A172 (cell line): ENCODE data around the gene DNM3. TPM values are rescaled to one million over a fixed set of nuclear protein-coding genes. Genes with fewer than 3 reads are reported as not detected.

Experiments
- DNase-seq: peaks from one replicate; pipeline ENCODE4 v3.0.0-alpha.2; 2015; ENCODE audit warnings: low spot score
- total RNA-seq: library from RNA; depleted of rRNA; stranded (reverse); fragments of >200 nt; shearing (Covaris generic); gene quantifications from 2 replicates; pipeline ENCODE4 v1.2.3, GENCODE V29; 2014

Gene DNM3
- total RNA-seq, 1 experiment from 2014 or later = 0.90 TPM

DNA sequence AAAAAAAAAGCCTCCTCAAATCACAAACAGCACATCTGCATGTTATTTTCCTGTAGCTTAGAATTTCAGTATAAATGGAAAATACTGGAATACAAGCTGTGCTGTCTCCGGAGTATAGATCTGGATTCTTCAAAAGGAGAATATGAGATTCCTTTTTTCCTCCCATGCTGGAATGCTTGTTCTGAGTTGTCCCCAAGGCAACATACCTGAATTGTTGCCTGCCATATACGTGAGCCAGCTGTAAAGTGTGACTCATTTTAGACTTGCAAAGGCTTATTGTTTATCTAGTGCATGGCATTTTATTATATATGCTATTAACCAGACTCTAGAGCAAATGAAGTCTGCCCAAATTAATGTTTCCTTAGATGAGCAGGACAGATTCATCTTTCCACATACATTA, 484.2 kb downstream of the DNM3 start:
- DNase-seq = peak; percentile 52

DNA sequence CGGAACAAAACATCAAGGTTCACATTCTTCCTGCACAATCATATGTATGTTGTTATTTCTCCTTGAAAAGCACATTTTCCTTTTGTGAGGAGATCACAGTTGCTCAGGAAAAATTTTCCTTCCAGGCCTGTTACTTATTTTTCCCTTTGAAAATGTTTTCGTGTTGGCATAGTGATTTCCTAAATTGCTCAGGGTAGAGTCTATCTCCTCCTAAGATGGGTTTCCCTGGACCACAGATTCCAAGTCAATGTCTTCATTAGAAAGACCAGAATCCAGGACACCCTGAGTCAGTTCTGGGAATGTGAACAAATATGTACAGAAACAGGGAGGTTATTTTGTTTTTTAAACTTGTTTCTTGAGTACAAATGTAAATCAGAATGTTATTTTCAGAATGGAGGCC, 484.8 kb downstream of the DNM3 start:
- no peak for DNase-seq

DNA sequence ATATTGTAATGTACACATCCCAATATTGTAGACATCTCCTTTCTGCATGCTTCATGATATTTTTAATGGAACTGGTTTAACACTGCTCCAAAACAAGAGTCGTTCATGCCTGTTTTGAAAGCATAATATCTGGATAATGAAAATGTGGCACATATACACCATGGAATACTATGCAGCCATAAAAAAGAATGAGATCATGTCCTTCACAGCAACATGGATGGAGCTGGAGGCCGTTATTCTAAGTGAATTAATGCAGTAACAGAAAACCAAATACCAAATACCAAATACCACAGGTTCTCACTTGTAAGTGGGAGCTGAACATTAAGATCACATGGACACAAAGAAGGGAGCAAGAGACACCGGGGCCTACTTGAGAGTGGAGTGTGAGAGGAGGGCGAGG, 487.0 kb downstream of the DNM3 start:
- no peak for DNase-seq

DNA sequence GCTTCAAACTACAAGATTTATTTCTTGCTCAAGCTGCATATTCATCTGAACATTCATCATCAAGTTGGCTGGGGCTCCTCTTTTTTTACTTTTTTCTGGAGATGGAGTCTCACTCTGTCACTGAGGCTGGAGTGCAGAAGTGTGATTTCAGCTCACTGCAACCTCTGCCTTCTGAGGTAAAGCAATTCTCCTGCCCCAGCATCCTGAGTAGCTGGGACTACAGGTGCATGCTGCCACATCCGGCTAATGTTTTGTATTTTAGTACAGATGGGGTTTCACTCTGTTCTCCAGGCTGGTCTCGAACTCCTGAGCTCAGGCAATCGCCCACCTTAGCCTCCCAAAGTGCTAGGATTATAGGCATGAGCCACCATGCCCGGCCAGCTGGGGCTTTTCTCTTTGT, 490.9 kb downstream of the DNM3 start:
- no peak for DNase-seq

DNA sequence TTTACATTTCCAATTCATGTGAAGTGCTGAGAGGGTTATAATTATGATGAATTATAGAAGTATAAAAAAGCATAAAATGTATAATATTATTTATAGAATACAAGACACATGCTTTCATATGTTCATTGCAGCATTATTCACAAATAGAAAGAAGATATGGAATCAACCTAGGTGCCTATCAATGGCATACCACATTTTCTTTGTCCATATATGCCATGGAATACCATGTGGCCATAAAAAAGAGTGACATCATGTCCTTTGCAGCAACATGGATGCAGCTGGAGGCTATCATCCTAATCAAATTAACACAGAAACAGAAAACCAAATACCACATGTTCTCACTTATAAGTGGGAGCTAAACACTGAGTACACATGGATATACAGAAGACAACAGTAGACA, 494.1 kb downstream of the DNM3 start:
- no peak for DNase-seq

DNA sequence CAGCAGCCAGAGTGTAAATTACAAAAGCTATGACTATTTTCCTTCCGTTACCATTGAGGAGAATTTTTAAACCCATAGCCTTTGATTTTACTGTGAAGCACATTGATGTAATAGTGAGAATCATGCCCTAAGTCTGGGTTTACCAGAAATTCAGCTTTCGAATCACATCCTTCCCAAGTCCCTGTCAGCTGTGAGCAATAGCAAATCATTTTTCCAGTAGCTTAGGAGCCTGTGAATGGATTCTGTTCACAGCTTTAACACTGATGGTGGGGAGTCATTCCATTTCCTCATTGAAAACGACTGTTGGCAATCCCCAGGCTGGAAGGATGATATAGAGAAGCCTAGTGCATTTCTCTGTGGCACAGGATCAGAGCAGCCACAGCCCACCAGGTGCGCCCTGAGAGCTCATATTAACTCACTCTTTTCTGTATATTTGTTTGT, 497.0 kb downstream of the DNM3 start:
- DNase-seq = no peak

DNA sequence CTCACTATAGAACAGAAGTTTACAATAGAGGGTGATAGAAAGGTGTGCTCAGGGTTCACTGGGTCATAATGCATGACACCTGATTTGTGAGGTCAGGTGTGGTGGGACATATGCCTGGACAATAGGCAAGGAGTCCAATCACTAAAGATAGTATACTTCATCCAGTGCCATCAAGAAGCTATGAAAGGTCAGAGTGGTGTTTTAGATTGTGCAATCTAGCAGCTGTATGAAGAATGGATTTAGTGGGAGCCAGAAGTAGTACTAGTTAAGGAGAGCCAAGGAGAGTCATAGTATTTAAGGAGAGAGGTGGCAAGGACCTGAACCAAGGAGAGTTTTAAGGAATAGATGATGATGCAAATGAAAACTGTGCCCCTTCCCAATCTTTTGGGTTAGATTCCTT, 498.5 kb downstream of the DNM3 start:
- no peak for DNase-seq

DNA sequence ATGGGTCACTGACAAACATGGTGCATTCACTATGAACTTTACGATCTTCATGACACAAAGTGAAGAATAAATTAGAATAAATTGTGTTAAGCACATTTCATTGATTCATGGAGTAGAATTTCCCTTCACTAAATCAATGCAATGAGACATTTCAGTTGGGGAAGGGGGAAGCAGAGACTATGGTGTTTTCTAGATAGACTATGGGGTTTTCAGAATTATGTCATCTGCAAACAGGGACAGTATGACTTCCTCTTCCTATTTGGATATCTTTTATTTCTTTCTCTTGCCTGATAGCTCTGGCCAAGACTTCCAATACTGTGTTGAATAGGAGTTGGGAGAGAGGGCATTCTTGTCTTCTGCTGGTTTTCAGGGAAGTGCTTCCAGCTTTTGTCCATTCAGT, 499.2 kb downstream of the DNM3 start:
- no peak for DNase-seq

DNA sequence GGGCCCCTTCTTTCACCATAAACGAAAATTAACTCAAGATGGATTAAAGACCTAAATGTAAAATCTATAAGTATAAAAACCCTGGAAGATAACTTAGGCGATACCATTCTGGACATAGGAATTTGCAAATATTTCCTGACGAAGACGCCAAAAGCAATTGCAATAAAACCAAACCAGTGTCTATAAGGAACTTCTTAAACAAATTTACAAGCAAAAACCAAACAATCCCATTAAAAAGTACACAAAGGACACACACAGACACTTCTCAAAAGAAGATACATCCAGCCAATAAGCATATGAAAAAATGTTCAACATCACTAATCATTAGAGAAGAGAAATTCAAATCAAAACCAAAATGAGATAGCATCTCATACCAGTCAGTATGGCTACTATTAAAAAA, 500.4 kb downstream of the DNM3 start:
- no peak for DNase-seq

DNA sequence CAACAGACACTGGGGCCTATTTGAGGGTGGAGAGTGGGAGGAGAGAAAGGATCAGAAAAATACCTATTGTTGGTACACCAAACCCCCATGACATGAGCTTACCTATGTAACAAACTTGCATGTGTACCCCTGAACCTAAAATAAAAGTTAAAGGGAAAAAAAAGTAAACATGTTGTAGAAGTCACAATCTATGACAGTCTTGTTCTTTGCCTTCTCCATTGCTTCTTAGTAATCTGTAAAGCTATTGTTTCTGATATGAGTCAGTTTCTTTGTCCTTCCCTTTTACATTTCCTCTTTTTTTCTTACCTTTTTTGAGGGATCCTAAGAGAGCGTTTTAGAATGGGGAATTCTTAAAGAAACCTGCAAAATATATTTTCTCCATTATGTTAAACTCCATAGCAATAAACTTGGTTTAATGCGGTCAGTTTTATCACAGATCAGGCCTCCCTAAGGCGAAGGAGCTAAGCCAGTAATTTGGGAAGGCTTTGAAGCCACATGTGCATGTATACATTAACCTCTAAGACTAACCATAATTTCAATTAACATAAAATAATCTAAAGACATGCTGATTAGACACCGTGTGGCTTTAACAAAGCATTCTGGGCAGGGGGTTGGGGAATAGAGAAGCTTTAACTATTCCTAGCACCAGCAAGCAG, 501.4 kb downstream of the DNM3 start:
- DNase-seq = no peak

DNA sequence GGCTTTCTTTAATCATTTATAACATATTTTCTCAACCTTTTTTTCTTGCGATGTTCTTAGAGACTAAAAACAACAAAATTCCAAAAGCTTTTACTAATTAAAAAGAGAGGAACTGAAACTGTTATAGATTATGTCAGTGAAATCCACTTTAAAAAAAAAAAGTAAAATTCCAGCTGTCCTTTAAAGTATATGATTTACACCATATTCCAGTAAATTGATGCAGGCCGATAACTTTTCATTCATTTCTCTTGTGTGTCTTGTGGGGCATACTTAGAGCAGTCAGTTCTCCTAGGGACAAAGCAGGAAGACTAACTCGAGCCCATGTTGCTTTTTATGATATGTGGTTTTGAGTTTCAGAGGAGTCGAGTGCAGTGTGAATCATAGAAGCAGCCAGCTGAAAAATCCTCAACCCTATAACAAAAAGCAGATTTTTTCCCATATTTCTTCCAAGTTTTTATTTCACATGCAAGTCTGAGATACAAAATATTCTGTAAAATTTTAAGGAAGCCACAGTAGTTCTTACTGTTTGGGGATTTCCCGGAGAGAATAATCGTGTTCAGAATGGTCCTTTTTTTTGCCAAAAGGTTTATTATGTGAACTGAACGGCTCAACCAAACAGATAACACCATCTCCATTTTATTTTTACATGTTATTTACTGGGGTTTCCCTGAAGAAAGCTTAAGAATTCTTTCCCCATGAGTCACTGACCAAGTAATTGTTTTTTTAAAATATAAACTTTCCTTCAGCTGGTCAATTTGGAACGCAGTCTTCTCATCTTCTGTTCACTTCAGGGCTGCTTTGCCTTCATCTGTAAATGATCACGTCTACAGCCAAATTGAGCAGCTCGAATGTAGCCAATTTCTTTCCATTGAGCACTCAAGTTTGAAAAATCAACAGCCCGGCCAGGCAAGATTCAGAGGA, 502.2 kb downstream of the DNM3 start:
- peak; percentile 89 for DNase-seq

DNA sequence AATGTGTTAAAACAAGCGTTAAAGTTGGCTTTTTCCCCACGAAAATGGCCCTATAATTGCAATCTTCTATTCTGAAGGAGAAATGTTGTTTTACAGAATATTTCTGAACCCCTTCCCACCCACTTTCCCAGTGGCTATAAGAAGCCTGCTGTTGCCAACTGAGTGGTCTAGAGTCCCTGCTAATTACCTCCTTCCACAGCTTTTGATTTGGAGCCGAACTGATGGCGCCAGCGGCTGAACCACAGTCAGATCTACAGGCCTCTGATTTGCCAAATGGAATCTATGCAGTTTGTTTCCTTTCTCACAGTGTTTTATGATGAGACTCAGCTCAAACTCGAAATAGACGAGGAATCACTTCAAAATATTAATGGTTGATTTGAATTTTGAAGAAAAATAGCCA, 503.1 kb downstream of the DNM3 start:
- no peak for DNase-seq

DNA sequence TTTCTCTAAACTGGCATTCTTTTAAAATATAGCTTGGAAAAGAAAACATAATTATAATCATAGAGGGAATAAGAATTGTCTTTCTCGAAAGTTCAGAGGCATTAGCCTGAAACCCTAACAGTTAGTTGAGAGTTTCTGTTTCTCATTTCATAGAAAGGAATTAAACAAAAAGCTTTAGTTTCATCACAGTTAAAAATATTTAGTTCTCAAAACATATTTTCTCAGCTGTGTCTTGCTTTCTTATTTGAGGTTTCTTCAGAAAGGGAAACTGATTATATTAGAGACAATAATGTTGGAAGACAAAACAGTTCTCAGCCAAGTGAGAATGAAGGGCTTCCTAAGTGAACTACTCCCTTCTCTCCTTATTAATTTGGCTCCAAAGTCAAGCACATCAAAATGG, 503.8 kb downstream of the DNM3 start:
- no peak for DNase-seq

DNA sequence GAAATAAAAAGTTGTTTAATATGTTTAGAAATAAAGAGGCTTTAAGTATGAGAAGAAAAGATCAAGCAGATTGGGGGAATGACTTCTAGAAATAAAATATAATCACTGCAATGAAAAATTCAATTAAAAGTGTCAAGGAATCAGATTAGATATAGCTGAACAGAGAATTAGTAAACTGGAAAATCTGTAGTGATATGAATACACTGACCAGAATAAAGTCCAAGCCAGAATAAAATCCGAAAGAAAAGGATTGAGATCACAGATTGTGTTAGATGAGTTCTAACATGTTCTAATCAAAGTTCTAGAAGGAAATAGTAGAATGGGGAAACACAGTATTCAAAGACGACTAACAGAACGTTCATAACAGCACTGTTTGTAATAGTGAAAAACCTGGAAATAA, 506.1 kb downstream of the DNM3 start:
- no peak for DNase-seq

DNA sequence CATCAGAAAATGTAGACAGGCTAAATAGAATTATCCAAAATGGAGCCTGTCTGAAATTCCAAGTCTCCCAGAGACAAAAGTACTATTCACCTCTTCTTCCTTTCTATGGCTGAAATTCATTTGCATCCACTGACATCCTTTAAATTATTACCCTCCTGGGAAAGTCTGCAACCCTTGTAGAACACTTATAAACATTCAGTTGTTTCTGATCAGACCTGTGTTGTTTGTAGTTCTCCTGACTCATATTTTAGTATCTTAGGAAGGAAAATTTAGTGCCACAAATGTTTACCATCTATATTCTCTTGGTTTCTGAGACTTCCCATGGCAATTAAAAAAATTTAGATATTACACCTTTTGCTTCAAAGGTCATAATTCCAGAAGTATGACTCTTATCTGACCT, 509.6 kb downstream of the DNM3 start:
- DNase-seq = peak; percentile 24

DNA sequence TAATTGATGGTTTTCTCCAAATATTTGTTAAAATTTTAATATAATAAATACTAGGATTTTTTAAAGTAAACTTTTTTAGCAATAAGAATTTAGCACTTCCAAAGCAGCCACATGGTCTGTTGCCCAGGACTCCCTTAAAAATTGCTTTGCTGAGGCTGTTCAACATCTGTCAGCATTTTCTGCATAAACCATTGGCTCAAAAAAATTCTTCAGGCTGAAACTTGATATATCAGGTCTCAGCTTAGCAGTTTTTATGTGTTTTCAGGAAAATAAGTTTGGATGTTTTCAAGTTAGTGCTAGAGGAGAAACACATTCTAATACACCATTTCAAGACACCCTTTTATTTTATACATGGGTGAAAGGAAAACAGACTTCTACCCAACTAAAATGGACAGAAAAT, 510.0 kb downstream of the DNM3 start:
- DNase-seq = no peak

DNA sequence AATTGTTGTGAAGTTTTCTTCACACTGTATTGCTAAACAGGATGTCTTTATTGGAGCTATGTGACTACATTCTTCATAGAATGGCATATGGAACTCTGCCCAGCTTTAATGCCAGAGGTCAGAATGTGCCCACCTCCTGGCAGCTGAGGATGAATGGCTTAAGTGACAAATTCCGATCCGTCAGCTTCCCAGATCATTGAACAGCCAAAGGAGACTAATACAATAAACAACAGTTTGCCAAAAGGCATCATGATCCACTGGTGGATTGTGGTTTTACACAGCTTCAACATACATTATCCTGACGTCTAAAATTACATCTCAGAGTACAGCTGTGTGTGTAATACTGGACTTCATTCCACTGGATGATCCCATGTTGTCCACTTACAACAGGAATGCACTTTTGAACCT, 510.5 kb downstream of the DNM3 start:
- DNase-seq = peak; percentile 52

DNA sequence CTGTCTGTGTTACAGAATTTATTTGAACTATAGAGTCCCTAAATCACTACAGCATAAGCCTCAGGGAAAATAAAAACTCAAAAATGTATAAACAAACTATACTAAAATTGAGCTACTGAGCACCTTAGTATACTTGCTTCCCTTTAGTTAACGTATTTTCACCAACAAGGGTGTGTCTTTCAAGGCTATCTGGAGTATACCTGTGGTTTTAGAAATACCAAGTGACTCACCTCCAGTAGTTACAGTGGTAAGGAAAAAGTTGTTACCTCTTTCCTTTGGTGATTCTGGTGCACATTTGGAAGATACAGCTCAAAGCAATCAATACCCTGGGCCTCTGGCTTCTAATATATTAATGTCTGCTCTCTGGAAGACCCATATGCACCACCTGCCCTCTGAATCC, 511.1 kb downstream of the DNM3 start:
- DNase-seq = peak; percentile 62

DNA sequence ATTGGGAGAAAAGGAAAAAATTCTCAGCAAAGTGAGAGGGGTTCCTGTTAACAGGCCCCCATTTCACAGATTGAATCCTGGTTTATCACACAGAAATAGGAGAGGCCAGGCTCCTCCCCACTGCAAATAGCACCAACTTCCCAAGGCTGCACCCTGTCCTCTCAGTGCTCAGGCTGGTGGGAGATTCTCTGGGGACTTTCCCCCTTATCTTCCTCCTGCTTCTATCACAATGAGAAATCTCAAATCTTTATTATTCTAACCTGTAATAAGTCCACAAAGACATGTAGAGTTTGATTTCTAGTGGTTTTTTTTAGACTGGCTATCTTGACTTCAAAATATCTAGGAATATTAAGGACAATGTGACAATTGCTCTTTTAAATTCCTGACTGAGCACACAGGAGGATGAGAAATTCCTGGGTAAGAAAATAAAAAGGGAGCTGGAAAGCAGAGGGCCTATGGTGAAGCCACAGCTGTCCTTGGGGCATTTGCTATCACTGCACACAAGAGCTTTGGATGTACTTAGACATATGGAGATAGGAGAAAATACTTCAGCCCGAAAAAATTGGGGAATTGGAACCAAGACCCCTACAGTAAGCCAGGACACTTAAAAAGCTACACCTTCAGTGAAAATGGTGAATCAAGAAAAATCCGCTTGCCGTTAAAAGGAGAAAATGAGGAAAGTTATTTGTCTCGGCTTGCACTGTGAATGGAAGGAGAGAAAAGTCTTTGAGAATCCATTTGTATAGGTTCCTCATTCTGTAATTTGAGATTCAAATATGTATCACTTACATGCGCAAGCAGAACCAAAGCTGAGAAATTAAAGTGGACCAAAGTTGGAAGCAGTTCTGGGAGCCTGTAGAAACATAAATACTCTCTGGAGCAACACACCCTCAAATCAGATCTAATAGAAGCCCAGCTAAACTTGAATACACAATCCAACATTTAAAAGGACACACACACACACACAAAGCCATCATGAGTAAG, 513.3 kb downstream of the DNM3 start:
- DNase-seq = no peak

DNA sequence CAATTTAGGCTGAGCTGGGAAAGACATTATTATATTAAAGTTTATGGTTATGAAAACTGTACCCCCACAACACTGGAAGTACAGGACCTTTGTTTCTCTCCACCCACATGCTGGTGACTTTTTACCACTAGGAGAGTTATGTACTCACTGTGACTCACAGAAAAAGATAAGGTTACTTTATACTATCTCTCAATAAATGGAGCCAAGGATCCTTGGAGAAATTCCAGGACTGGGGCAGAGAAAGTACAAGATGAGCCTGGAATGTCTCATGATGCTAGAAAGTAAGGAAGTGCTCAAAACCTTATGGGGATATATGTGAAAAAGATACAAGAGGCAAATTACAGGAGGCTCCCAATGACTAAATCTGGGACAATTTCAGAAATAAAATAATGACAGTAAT, 515.3 kb downstream of the DNM3 start:
- peak; percentile 96 for DNase-seq

DNA sequence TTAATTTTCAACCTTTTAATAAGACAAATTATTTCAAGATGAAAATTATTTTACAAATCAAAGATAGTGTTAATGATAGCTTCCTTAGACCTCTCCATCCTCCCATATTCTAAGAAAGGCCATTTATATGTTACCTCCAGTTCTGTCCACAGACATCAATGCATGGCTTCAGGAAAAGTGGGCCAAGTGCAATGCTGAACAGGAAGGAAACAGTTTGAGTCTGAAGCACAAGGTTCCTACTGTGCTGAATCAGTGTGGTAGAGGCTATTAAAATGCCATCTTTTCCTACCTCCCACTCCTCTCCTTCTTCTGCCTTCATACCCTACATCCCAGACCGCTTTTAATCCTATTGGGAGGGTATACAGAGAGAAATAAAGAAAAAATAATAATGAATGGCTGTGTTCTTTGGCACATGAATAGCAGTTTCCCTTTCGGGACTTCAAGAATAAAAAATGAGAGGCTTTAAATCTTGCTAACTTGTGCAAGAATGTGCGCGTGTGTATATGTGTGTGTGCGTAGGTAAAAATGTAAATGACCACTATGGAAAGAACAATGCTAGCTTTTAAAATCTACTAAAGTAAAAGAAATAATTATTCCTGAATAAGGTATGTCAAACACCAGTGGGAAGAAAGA, 516.6 kb downstream of the DNM3 start:
- DNase-seq = peak; percentile 29
